ENCODE measurements around the gene LRRC45.

DNA sequence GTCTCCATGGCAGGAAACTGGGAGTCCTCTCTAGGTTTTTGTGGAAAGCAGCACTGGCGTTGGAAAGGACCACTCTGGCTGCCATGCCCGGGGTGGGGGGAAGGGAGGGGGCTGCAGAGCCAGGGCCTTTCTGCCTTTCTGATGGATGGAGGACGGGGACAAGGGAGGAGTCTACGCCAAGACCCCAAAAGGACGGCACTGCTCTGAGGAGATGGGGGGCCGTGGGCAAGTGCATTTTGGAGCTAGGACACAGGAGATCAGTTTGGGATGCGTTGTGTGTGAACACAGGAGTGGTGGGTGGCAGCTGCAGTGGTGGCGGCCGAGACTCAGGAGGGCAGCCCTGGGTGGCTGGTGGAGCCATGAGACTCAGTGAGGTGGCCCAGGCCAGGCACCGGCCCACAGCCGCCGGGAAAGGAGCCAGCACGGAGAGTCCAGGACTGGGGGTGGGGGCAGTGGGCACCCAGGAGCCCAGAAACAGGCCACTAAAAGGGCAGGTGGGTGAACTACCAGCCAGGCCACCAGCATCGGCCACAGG is 2.5 kb upstream of the LRRC45 start:
- TF ChIP-seq, protein P1, sequence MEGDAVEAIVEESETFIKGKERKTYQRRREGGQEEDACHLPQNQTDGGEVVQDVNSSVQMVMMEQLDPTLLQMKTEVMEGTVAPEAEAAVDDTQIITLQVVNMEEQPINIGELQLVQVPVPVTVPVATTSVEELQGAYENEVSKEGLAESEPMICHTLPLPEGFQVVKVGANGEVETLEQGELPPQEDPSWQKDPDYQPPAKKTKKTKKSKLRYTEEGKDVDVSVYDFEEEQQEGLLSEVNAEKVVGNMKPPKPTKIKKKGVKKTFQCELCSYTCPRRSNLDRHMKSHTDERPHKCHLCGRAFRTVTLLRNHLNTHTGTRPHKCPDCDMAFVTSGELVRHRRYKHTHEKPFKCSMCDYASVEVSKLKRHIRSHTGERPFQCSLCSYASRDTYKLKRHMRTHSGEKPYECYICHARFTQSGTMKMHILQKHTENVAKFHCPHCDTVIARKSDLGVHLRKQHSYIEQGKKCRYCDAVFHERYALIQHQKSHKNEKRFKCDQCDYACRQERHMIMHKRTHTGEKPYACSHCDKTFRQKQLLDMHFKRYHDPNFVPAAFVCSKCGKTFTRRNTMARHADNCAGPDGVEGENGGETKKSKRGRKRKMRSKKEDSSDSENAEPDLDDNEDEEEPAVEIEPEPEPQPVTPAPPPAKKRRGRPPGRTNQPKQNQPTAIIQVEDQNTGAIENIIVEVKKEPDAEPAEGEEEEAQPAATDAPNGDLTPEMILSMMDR (IDR thresholded peaks at IDR 0.05; ENCODE audit: low read depth, low read length, poor library complexity, severe bottlenecking), result no peak
- TF ChIP-seq EZH2phosphoT487 (IDR thresholded peaks at IDR 0.05; ENCODE audit: borderline replicate concordance, low read length), result no peak
